ENCODE results near the gene SSRP1.

Gene SSRP1

DNA sequence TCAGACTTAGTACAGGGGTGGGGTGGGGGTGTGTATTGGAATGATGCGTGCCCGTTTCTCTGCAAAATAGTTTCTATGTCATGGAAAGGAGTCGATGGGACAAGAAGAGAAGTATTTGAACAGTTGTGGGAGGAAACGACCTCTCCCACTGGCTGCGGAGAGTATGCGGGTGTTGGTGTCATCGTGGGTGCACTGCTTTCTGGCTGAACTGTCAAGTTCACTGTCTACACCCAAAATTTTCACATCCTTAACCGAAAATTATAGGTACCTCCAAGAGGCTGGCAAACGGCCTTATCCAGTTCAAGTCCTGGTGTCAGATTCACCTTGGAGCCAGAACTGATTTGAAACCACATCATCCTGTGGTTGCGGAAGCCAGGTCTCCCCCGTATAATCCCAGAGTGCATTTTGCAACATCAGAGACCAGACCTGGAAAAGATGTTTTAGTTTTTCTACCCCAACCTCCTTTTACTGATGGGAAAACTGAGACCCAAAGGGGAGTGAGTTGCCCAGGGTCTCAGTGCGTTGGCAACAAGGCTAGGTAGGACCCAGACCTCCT is 497 bp upstream of the SSRP1 start:
- DNase-seq (ENCODE audit: low spot score), result no peak

DNA sequence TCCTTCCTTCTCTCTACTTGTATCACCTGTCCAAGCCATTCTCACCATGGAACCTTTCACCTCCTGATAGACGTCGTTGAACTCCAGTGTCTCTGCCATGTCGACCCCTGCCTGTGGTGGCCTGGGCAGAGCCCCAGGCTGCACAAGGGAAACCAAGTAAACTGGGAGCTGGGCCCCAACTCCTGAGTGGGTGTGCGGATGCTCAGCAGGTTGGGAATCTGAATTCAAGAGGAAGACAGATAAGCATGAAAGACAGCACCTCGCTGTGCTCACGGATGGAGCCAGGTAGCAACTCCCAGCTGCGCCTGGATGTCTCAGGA is 709 bp downstream of the SSRP1 start:
- no peak for DNase-seq (ENCODE audit: low spot score)

DNA sequence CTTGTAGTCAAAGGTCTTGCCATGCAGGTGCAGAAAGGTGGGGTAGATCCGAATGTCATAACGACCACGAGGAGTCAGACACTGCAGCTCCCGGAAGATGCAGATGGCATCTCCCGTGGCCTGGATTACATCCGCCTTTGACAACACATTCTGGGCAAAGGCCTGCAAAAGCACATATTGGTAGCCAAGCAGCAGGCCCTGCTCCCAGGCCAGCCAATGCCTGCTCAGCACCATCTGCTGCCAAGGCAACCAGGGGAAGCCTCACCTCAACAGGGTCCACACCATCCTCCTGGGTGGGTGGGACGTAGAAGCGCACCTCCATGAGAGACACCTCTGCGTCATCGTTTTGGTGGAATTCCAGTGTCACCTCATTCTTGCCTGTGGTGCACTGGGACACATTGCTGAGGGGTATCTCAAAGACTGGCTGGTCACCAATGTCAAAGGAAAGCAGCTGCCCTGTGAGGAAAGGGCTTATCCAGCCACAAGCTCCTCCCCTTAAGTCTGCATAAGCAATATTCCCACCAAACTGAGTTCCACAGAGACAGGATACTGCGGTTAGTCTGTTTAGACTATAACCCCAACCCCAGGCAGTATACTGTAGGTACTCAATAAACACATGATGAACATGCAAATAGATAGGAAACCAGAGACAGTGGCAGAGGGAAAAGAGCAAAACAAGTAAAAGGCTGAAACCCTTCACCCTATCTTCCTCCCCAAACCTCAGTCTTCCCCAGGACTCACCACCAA is 2.8 kb downstream of the SSRP1 start:
- no peak for DNase-seq (ENCODE audit: low spot score)

DNA sequence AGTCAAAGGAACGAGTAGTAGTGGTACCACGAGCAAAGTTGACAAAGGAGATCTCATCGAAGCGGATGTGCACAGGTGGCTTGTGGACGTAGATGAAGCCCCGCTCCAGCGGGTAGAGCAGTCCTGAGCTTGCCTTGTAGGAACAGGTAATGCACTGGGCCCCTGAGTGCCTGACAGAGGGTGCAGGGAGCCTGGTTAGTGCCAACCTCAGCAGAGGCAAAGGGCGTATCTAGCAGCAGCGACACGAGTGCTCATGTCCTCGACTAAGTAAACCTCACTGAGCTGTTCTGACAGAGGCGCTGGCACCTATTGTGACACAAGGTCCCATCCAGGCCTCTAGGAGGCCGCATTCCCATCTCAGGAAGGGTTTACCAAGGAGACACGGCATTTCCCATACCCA is 4.0 kb downstream of the SSRP1 start:
- DNase-seq (ENCODE audit: low spot score), result no peak

DNA sequence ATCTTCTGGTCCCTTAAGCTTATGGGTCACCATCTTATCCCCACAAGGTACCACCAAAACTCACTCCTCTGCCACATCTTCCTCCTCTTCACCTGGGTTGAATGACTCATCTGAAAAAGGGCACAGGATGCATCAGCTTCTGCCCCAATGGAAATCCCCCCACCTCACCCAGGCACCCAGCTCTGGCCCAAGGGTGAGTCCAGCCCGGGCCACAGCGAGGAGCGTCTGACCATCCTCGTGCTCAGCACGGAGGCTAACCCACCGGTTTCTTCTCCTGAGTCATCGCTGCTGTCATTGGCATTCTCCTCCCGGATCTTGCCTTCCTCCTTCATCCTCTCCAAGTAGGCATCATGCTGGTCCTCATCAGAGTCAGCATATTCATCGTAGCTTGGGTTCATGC is 5.7 kb downstream of the SSRP1 start:
- DNase-seq (ENCODE audit: low spot score), result no peak

DNA sequence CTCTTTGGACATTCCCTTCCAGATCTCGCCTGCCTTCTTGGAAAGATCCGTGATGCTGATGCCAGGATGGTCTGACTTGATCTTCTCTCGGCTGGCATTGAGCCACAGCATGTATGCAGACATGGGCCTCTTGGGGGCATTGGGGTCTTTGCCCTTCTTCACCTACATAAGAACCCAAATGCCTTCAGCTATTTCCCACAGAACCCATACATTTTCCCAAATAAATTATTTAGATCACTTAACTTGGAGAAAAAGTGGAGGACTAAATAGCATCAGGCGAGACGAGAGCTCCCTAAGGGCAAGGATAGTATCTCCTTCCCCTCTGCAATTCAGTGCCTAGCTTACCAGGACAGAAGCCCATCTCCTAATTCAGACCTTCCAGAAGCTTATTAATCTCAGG is 8.0 kb downstream of the SSRP1 start:
- no peak for DNase-seq (ENCODE audit: low spot score)

DNA sequence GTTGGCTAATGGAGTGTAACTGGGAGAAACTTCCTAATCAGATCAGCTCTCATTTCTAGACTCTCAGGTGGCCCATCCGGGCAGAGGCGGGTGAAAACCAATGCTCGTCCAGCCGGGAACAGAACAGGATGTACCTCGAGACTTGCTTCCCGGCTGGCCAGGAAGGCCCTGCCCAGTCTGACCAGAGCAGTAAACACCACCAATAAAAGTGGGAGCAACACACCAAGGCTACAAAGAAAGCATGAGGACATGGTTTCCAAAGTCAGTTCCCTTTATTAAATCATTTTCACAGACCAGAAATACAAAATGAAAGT is 10.0 kb downstream of the SSRP1 start:
- DNase-seq (ENCODE audit: low spot score), result no peak

DNA sequence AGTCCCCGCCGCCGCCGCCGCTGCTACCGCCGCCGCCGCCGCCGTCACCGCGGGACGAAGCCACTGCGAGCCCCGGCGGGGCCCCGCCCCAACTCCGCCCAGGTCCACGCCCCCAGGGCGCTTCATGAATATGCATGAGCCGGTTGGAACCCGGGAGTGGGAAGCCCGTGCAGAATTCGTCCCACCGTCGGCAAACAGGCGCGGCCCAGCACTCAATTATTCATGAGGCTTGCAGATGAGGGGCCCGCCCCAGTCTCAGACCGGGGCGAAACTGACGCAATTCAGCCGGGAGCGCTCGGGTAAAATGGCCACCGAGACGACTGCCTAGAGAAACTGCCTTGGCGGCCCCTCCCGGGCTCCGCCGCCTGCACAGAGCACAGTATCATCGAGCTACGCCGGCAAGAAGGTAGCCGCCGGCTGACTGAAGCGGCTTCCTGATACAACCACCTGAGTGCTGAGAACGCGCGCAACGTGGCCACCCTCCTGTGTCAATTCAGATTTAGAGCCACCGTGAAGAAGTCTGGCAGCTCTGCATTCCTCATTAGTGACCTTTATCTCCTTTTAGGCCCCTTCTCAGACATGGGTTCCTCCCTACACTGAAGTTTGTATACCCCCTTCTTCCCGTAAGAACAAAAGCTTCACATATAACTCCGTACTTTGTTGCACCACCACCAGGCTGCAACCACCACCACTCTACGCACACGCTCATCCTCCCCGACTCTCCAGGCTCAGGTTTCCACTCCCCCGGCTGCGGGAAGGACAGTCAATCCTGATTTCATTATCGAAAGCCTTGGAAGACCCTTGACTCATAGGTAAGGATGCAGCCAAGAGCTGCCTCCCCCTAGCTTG is 10.6 kb downstream of the SSRP1 start, which contains the start of gene TNKS1BP1:
Gene TNKS1BP1 (minus strand): TSS at position 67 of the 849 bp plus-strand sequence. CDS start 3,067 bp downstream, outside the sequence.
- DNase-seq (ENCODE audit: low spot score), result peak; percentile 97

DNA sequence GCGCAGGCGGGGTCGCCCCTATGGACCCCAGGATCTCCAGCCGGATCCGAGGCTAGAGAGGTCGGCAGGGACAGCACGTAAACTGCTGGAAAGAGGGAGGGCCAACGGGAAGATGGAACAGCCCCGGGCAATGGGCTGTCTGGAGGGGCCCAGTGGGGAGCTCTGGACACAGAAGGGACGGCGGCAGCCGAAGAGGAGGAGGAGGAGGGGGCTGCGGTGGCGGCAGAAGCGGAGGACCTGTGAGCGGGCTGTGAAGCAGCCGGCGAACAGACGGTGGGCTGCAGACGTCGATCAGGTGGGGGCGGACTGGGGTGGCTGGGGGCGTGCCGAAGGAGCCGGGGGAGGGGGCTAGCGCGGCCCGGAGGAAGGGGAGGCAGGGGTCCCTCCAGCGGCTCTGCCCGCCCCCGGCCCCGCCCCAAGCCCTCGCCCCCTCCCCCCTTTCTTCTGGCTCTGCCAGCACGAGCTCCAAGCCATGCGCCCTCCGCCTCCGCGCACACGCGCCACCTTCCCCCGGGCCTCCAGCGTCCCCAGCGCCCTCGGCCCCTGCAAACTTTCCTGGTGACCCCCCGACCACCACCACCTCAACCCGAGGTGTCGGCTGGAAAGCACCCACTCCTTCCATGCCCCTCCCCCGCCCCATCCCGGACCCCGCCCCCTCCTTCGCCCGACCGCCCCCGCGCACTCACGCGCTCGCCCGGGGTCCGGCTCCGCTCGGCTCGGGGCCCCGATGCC is 11.4 kb downstream of the SSRP1 start:
- peak; percentile 56 for DNase-seq (ENCODE audit: low spot score)

DNA sequence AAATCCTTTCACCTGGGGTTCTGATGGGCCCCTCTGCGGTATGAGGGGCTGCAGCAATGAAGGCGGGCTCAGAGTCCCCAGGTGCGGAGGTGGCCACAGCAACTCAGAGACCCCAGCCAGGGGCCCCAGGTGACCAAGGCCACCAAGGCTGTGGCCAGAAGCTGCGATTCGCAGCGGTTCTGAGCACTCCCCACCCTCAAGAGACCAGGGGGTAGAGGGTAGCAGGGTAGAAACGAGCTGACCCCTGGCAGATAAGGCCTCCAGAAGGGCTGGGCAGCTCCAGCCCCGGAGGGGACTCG is 11.9 kb downstream of the SSRP1 start:
- DNase-seq (ENCODE audit: low spot score), result no peak

DNA sequence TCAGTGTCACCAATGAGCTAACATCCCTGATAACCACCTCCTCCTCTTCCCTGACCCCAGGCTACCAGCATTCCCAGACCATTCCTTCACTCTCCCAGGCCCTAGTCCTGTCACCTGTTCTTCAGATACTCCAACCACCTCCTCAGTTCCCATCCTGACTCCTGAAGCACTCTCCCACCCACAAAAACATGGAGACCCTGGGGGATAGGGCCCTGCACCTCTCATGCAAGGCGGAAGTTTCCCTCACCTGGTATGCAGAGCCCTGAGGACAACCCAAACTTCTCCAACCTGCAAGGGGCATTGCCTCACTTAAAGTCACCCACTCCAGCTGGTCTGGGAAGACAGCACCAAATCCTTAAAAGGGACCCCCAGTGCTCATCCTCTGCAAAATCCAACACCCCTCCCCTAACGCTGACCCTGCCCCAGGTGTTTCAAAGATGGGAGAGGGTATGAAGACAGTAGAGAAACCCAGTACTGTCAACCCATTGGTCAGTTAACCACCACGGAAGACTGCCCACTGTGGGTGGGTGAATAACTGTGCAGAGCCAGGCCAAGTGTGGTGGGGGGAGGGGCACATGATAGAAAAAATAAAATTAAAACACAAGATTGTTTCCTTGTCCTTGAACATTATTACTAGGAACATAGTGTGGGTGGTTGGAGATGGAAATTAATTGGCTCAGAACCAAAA is 12.4 kb downstream of the SSRP1 start:
- DNase-seq (ENCODE audit: low spot score), result peak; percentile 54

DNA sequence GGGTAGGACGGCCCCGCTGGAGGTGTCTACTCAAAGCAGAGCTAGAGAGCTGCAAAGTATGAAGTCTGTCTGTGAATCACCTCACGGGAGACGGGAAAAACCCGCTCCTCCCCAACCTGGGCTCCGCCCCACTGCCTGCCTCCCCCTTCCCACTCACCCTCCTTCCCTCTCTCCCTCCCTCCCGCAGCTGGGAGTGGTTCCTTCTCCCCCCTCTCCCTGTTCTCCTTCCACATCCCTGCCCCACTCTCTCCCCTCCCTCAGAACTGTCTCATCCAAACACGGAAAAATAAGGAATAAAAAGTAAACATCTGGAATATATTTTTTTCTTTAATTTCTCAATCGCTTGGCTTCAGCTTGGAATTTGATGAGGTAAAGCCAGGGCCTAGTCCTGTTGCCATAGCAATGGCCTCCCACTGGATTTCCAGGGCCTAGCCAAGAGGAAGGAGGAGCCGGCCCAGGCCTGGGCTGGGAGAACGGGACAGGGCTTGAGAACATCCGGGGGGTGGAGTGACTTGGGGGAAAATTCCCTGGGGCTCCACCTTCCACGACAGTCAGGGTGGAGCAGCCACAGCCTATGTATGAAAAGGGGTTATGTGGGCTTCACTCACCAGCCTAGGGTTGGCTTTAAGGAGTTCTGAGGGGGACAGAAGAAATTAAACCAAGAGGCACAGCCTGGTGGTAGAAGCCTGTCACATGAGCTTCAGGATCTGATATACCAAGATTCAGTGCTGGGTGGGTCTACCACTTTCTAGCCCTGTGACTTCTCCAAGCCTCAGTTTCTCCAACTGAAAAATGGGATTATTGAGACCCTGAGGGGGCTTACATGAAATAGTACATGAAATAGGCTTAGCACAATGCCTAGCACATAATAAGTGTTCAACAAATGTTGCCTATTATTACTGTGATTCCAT is 13.2 kb downstream of the SSRP1 start:
- peak; percentile 98 for DNase-seq (ENCODE audit: low spot score)

DNA sequence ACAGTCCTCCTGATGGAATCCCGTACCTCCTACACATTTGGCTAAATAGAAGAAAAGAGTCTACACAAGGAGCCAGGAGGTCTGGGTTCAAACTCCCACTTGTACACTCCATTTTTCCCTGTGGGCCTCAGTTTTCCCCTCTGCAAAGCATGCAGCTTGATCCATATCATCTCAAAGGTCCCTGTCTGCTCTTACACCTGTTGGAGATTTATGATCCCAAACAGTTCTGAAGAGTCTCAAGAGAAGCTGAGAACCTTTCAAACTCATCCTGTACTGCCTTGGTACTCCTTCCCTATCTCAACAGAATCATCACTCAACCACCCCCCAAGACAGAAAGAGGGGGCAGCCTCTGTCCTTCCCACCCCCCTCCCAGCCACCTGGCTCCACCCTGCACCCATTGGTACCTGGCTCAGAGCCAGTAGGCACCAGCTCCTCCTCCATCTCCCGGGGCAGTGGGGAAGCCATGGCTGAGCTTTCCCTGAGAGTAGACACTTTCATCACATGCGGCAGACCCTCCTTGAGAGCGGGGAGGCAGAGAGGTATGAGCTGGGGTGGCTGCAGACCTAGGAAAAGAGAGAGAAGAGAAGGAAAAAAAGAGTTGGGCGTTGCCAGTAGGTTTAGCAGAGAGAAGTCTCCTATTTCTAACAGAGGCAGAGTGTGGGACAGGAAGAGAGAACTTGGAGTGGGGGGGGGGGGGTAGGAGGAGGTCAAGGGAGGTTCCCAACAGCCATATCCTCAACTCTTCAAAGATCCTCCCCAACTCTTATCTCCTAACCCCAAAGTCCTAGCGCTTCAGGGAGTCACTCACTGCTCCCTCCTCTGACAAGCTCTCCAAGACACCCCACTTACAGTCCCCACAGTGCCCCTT is 14.1 kb downstream of the SSRP1 start:
- no peak for DNase-seq (ENCODE audit: low spot score)

DNA sequence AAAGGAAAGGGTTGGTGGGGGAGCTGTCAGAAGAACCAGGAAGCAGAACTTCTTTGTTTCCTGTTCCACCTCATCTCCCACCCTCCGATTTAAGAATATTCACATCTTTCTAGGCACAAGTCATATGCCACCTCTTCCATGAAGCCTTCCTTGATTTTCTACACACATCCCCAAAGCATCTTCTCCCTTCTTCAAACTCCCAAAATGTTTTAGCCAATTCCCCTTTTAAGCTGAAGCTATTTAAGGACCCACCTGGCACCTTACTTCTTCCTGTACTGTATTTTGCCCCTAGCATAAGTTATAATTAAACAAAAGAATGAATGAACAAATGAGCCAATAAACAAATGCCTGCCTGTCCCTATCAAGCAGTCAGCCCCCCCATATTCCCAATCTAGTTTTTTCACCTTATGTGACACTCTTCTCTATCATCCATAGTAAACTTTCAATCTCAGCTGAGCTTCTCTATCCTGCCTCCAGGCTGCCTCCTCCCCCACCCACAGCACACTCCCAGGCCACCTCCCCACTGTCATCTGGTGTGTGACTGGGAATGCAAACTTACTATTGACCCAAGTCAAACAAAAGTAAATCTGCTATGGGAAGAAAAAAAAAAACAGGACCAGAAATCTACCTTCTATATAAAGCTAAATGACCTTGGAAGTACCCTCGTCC is 14.8 kb downstream of the SSRP1 start:
- DNase-seq (ENCODE audit: low spot score), result no peak

DNA sequence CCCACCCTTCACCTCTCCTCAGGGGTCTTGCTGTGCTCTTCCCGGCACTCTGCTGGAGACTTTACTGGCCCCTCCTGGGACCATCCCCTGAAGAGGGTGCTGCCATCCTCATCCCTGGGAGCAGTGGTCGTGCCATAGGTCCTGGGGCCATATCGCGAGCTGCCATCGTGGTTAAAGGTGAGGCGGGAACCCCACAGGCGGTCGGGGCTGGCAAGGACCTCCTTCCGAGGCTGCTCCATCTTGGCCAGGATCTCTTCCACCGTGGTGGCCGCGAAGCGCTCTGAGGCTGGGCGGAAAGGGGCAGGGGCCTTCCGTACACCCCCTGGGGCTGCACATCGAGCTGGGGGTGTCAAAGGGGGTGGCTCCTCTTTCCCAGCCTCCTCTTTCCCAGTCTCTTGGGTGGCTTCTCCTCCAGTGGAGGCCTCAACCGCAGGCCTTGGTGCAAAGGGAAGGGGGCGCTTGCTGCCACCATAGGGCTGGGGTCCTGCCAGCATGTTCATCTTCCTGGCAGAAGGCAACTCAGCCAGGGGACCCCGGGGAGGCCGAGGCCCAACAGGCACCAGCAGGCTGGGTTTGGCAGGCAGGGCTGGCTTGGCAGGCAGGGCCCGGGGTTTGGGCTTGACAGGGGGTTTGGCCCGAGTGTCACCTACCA is 15.5 kb downstream of the SSRP1 start:
- no peak for DNase-seq (ENCODE audit: low spot score)

DNA sequence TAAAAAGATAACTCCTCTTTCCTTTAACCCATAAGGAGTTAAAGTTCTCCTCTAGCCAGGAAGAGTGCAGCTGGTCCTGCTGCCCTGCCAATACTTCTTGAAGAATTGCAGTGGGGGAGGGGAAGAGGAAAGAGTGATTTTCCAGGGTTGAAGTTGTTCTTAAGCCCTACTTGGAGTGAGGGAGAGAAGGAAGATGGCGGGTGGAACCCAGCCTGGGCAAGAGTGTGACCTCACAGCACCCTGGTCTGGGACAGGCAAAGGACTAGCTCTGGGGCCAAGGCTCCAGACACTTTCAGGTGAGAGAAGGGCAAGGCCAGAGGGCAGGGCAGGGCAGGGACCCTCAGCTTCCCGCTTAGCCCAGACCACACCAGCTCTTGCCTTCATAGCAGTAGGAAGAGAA is 17.5 kb downstream of the SSRP1 start:
- no peak for DNase-seq (ENCODE audit: low spot score)

DNA sequence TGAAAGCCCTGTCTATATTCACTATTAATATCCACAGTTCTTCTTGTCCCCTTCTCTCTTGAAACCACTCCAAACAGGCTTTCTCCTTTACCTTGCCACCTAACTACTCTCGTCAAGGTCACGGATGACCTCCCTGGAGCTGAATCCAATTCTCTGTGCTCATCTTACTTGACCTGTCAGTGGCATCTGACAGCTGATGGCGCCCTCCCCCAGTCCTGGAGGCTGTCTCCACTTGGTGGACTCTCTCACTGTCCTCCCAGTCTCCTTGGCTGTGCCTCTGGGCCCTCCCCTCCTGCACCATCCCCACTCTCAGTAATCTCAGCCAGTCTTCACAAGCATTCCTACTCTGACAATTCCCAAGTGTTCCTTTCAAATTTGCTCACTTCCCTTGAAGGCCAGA is 19.7 kb downstream of the SSRP1 start:
- no peak for DNase-seq (ENCODE audit: low spot score)

DNA sequence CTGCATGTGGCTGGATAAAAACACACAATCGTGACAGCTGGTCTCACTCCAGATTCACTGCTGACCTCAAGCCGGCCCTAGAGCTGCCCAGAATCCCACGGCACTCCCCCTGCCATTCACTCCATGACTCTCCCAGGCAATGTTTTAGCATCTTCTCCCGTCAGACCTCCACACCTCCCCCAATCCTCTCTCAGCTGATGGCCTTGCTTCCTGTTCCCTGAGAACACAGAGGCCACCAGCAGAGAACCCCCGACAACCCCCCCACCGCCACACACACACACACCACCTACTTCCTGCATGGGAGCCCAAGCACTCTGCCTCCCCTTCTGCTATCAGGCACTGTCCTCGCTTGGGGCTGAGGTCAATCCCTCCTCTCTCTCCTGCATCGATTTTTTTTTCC is 20.2 kb downstream of the SSRP1 start:
- no peak for DNase-seq (ENCODE audit: low spot score)

Measured in AG08396 (cell line).